ENCODE measurements around the gene NWD2. TPM values are rescaled to one million over a fixed set of nuclear protein-coding genes. Genes with fewer than 3 reads are reported as not detected.
"Not testable (repeated sequence)": the region's sequence is repeated elsewhere in the genome, so short reads cannot be mapped to it uniquely, and the experiment has no call there.

The NWD2 gene, protein sequence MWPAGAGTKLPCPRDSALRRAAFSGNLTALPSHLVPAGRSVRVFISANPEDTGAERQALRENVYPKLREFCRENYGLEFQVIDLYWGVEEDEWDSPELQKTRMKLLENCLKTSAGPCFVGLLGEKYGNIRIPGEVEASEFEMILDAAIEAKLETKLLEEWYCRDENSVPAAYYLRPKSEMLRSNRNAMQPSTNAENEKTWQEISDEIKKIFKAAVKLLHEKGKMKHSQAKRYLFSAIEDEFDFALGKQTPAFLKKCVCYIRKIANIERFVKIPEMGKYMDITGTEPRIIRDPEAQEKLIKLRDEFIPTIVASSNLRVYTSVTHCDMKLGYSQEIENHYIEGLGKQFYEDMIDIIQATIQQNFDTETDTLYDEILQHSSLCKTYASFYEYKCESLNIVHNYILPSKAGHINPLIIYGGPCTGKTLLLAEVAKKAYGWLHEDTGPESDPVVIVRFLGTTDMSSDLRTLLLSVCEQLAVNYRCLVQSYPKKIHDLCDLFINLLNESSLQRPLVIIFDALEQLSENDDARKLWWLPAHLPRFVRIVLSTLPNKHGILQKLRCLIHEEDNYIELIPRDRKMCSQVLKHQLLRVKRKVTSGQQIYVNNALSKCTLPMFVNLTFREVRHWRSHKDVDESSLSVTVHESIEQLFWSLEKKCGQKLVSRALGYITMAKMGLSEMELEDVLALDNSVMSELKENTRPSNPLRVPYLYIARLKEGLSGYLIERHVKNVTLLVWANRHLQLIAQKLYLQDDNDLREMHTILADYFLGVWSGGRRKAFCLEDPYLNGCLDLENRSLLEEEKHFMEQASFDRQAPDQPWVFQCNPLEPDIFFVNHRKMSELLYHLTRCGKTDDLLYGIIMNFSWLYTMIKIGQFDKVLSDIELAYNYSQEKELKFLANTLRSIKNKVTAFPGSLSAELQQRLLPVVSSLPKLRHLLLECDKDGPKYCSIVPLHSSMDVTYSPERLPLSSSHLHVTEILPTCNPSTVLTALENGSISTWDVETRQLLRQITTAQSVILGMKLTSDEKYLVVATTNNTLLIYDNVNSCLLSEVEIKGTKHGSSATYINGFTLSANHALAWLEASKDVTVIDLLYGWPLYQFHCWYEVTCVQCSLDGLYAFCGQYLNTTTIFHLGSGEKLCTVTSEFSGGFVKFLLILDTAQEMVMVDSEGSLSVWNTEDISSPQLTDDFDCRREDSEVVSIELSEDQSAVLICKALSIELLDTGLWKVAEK (N-terminal part only)
- 0.64 TPM for total RNA-seq

DNA sequence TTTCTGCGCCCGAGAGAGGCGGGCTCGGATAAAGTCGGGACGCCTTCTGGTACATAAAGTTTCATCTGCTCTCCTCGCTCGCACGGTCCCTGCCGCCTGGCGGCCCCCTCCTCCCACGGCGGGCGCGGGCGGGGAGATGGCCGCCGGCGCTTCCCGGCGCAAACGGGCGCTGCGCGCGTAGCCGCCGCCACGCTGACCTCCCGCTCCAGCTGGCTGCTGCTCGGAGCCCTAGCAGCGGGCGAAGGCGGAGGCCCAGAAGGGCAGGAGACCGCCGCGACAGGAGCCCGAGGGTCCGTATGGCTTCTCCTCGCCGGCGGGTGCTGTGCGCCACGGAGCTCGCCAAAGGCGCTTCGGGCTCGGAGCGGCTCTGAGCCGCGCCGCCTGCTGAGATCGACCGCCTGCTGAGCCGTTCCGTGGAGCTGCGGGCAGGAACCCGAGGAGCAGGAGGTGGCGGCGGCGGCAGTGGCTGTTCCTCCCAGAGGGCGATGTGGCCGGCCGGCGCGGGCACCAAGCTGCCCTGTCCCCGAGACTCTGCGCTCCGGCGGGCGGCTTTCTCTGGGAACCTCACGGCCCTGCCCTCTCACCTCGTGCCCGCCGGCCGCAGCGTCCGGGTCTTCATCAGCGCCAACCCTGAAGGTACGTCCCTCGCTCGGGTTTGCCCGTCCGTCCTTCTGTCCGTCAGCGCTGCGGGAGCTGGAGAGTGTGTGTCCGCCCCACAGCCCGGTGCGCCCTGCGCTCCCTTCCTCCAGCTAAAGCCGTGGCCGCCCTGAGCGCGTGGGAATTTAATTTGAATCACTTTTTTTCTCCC, at the start of gene NWD2:
TSS of gene NWD2 (plus strand) at position 161 of the 808 bp plus-strand sequence. CDS start at position 486, 325 bp downstream.
- Histone ChIP-seq H3K36me3 (no peaks in the 10 kb centered on the region), H3K27me3 (no peaks in the 10 kb centered on the region), H3K4me3 (peak within 1 kb of the TSS in 1 of 2 donors; percentile 3), H3K9me3 (no peaks in the 10 kb centered on the region), H3K27ac (no peak within 1 kb of the TSS), H3K4me1 (no peaks in the 10 kb centered on the region)
- intact Hi-C loops (cut with DNase I), result no loop called here
- DNase-seq (ENCODE audit: low spot score in 2 of 2), result no peak
- TF ChIP-seq, protein P1, sequence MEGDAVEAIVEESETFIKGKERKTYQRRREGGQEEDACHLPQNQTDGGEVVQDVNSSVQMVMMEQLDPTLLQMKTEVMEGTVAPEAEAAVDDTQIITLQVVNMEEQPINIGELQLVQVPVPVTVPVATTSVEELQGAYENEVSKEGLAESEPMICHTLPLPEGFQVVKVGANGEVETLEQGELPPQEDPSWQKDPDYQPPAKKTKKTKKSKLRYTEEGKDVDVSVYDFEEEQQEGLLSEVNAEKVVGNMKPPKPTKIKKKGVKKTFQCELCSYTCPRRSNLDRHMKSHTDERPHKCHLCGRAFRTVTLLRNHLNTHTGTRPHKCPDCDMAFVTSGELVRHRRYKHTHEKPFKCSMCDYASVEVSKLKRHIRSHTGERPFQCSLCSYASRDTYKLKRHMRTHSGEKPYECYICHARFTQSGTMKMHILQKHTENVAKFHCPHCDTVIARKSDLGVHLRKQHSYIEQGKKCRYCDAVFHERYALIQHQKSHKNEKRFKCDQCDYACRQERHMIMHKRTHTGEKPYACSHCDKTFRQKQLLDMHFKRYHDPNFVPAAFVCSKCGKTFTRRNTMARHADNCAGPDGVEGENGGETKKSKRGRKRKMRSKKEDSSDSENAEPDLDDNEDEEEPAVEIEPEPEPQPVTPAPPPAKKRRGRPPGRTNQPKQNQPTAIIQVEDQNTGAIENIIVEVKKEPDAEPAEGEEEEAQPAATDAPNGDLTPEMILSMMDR (IDR thresholded peaks at IDR 0.05), result no peak

DNA sequence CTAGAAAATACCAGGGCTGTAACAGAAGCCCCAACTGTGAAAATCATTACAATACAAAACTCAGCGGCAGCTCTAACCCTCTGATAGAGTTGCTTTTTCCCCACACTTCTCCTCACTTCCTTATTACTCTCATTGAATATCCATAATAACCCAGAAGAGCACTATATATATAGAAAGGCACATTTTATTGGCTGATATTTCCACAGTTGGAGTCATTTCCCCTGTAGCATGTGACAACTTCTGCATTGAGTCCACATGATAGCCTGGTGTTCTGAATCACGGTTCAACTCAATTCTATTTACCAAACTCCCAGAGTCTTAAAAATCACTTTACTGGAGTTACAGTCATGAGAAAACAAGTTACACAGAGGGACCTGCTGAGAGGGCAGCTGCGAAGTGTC, 46.6 kb upstream of the NWD2 start:
- TF ChIP-seq, protein P1 (IDR thresholded peaks at IDR 0.05), result no peak
- intact Hi-C loops (cut with DNase I), result no loop called here

DNA sequence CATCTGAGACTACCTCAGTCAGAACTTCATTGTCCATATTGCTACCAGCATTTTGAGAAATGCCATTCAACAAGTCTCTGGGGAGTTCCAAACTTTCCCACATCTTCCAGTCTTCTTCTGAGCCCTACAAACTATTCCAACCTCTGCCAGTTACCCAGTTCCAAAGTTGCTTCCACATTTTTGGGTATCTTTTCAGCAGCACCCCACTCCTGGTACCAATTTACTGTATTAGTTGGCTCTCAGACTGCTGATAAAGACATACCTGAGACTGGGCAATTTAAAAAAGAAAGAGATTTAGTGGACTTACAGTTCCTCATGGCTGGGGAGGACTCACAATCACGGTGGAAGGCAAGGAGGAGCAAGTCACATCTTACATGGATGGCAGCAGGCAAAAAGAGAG, 39.8 kb upstream of the NWD2 start:
- H3K4me3 ChIP-seq; H3K36me3 ChIP-seq; H3K27ac ChIP-seq; DNase-seq (ENCODE audit: low spot score in 2 of 2); H3K4me1 ChIP-seq; intact Hi-C loops (cut with DNase I); H3K9me3 ChIP-seq; H3K27me3 ChIP-seq: not testable (repeated sequence)

More for the DNA sequence above, 46.6 kb upstream of the NWD2 start:
- Histone ChIP-seq H3K4me3 (no peak overlapping the region), H3K9me3 (no peaks in the 10 kb centered on the region), H3K4me1 (no peaks in the 10 kb centered on the region), H3K27me3 (no peaks in the 10 kb centered on the region), H3K27ac (no peak overlapping the region), H3K36me3 (no peaks in the 10 kb centered on the region)
- no peak for DNase-seq (ENCODE audit: low spot score in 2 of 2)

DNA sequence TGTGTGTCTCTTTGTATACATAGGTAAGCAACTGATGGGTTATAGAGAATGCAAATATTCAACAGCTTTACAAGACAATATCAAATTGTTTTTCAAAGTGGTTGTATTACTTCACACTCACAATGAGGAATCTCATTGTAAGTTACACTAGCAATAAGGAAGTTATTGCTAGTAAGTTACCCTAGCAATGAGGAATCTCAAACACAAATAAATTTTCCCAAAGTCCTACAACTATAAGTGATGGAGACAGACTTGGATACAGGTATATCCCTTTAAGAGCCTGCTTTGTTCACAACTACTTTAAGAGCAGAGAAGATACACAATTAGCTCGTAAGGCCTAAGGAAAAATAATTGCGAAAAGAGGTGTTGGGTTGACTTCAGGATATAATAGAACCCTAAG, 28.3 kb upstream of the NWD2 start:
- intact Hi-C loops (cut with DNase I), result no loop called here
- Histone ChIP-seq H3K27me3 (no peaks in the 10 kb centered on the region), H3K9me3 (no peaks in the 10 kb centered on the region), H3K36me3 (no peaks in the 10 kb centered on the region), H3K27ac (no peak overlapping the region), H3K4me1 (no peaks in the 10 kb centered on the region), H3K4me3 (no peak overlapping the region)
- TF ChIP-seq, protein P1 (IDR thresholded peaks at IDR 0.05), result no peak
- DNase-seq (ENCODE audit: low spot score in 2 of 2), result no peak

DNA sequence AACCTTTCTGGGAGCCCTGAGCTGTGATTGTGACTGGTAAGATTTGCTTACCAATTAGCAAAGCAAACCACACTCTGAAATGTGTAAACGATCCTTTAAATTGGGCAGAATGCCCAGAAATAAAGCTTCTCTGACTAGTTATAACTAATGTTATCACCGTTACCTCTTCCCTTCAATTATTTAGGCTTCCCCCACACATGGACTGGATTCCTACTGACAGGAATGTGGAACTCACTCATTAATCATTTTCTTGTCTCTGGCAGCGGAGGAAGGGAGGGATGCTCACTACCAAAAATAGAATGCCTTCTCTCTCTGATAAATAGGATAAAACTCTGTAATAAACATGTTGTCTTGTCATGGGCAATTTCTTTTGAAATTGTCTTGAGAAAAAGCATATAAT, 25.3 kb upstream of the NWD2 start:
- intact Hi-C loops (cut with DNase I), result no loop called here
- H3K27me3 ChIP-seq, result no peaks in the 10 kb centered on the region
- TF ChIP-seq, protein P1 (IDR thresholded peaks at IDR 0.05), result no peak
- DNase-seq (ENCODE audit: low spot score in 2 of 2), result no peak
- H3K36me3 ChIP-seq, result no peaks in the 10 kb centered on the region
- H3K9me3 ChIP-seq, result no peaks in the 10 kb centered on the region
- no peak overlapping the region for H3K4me3 ChIP-seq
- no peak overlapping the region for H3K27ac ChIP-seq
- no peaks in the 10 kb centered on the region for H3K4me1 ChIP-seq

Measured in ascending aorta (tissue), 2 donors.